ENCODE data around the gene IMPDH2. TPM values are rescaled to one million over a fixed set of nuclear protein-coding genes. Genes with fewer than 3 reads are reported as not detected.

The IMPDH2 gene
- total RNA-seq, 2 donors from 2014 or later, result 180 to 195 TPM

GRCh38 chr3:48996640-48997039 lies 32.6 kb downstream of the IMPDH2 start:
- 92 to 94% methylated on average over 7 to 8 of the region's 8 CpGs for WGBS, 2 experiments (ENCODE audit: insufficient coverage in 1 of 2, insufficient read length in 1 of 2)
- H3K27me3 Mint-ChIP-seq (ENCODE audit: insufficient read depth), result peaks cover 66% of the 10 kb centered on the region
- H3K4me1 ChIP-seq (ENCODE audit: control insufficient read depth, insufficient read depth, low read length), result peaks cover 5% of the 10 kb centered on the region
- H3K36me3 ChIP-seq (ENCODE audit: control insufficient read depth, insufficient read depth, low read length), result no peaks in the 10 kb centered on the region
- no peak overlapping the region for H3K27ac Mint-ChIP-seq
- H3K27ac ChIP-seq (ENCODE audit: low read depth, low read length), result no peak overlapping the region
- no peak for DNase-seq
- H3K9me3 ChIP-seq (ENCODE audit: control insufficient read depth, low read length), result no peaks in the 10 kb centered on the region
- H3K4me1 Mint-ChIP-seq, result peaks cover 22% of the 10 kb centered on the region
- peaks cover 6% of the 10 kb centered on the region for H3K36me3 Mint-ChIP-seq (ENCODE audit: low read depth)
- H3K9ac ChIP-seq (ENCODE audit: extremely low read depth, low read length, poor library complexity, severe bottlenecking), result no peak overlapping the region
- peaks cover 70% of the 10 kb centered on the region for H3K27me3 ChIP-seq (ENCODE audit: control insufficient read depth, insufficient read depth, low read length, poor library complexity, severe bottlenecking)
- TF ChIP-seq CTCF (conservative IDR thresholded peaks at IDR 0.05), result no peak
- H3K9me3 Mint-ChIP-seq, result no peaks in the 10 kb centered on the region
- H3K4me3 ChIP-seq (ENCODE audit: low read length), result no peak overlapping the region
- no peak overlapping the region for H3K4me3 Mint-ChIP-seq

- no peak overlapping the region for H3K27ac Mint-ChIP-seq
- peaks cover 12% of the 10 kb centered on the region for H3K4me1 Mint-ChIP-seq
- no peak for TF ChIP-seq CTCF (conservative IDR thresholded peaks at IDR 0.05)
- peaks cover 59% of the 10 kb centered on the region for H3K27me3 ChIP-seq (ENCODE audit: control insufficient read depth, insufficient read depth, low read length, poor library complexity, severe bottlenecking)
- DNase-seq, result peak; percentile 26
- no peak overlapping the region for H3K4me3 Mint-ChIP-seq
- peaks cover 60% of the 10 kb centered on the region for H3K27me3 Mint-ChIP-seq (ENCODE audit: insufficient read depth)
- H3K9me3 Mint-ChIP-seq, result no peaks in the 10 kb centered on the region
- no peaks in the 10 kb centered on the region for H3K4me1 ChIP-seq (ENCODE audit: control insufficient read depth, insufficient read depth, low read length)
- H3K36me3 ChIP-seq (ENCODE audit: control insufficient read depth, insufficient read depth, low read length), result no peaks in the 10 kb centered on the region
- H3K9me3 ChIP-seq (ENCODE audit: control insufficient read depth, low read length), result no peaks in the 10 kb centered on the region
- no peak overlapping the region for H3K4me3 ChIP-seq (ENCODE audit: low read length)
- H3K36me3 Mint-ChIP-seq (ENCODE audit: low read depth), result peaks cover 6% of the 10 kb centered on the region
- H3K27ac ChIP-seq (ENCODE audit: low read depth, low read length), result no peak overlapping the region
- H3K9ac ChIP-seq (ENCODE audit: extremely low read depth, low read length, poor library complexity, severe bottlenecking), result no peak overlapping the region
Observed at GRCh38 chr3:48993834-48994233, 35.4 kb downstream of the IMPDH2 start.

- TF ChIP-seq CTCF (conservative IDR thresholded peaks at IDR 0.05), result no peak
- H3K27me3 ChIP-seq (ENCODE audit: control insufficient read depth, insufficient read depth, low read length, poor library complexity, severe bottlenecking), result peaks cover 42% of the 10 kb centered on the region
- peaks cover 12% of the 10 kb centered on the region for H3K4me1 Mint-ChIP-seq
- H3K4me3 Mint-ChIP-seq, result no peak overlapping the region
- peaks cover 6% of the 10 kb centered on the region for H3K36me3 Mint-ChIP-seq (ENCODE audit: low read depth)
- H3K4me3 ChIP-seq (ENCODE audit: low read length), result peak overlapping the region; percentile 82
- 83 to 97% methylated on average over 2 to 5 of the region's 5 CpGs for WGBS, 2 experiments (ENCODE audit: insufficient coverage in 1 of 2, insufficient read length in 1 of 2)
- no peaks in the 10 kb centered on the region for H3K4me1 ChIP-seq (ENCODE audit: control insufficient read depth, insufficient read depth, low read length)
- H3K27ac Mint-ChIP-seq, result no peak overlapping the region
- no peaks in the 10 kb centered on the region for H3K9me3 Mint-ChIP-seq
- no peak overlapping the region for H3K9ac ChIP-seq (ENCODE audit: extremely low read depth, low read length, poor library complexity, severe bottlenecking)
- no peak overlapping the region for H3K27ac ChIP-seq (ENCODE audit: low read depth, low read length)
- no peaks in the 10 kb centered on the region for H3K36me3 ChIP-seq (ENCODE audit: control insufficient read depth, insufficient read depth, low read length)
- H3K27me3 Mint-ChIP-seq (ENCODE audit: insufficient read depth), result peaks cover 43% of the 10 kb centered on the region
- DNase-seq, result no peak
- no peaks in the 10 kb centered on the region for H3K9me3 ChIP-seq (ENCODE audit: control insufficient read depth, low read length)
Observed at GRCh38 chr3:48991851-48992545, 37.2 kb downstream of the IMPDH2 start.
